Breast epithelium (tissue), 4 donors: ENCODE results near the gene ADPRHL1. TPM values are rescaled to one million over a fixed set of nuclear protein-coding genes. Genes with fewer than 3 reads are reported as not detected.

Experiments
- DNase-seq, 2 donors: peaks; one replicate each; pipeline ENCODE4 v3.0.0-alpha.2; 2019; ENCODE audit warnings: low spot score in 2 of 2
- H3K27ac ChIP-seq, 2 donors: fragments of 200-600 bp; sonication (generic) in 1 of 2; one replicate each; pipeline ENCODE4 v1.5.1; 2016 to 2019; ENCODE audit warnings: mild to moderate bottlenecking in 1 of 2
- H3K27me3 ChIP-seq, 2 donors: fragments of 200-600 bp; sonication (generic) in 1 of 2; one replicate each; pipeline versions ENCODE4 v1.5.1 to v1.6.0; 2017 to 2019; ENCODE audit warnings: control low read depth in 1 of 2, mild to moderate bottlenecking in 1 of 2
- H3K36me3 ChIP-seq: fragments of 200-600 bp; one replicate; pipeline ENCODE4 v1.5.1; 2019
- H3K4me1 ChIP-seq, 2 donors: fragments of 200-600 bp; sonication (generic); one replicate each; pipeline ENCODE4 v1.5.1; 2016 to 2019; ENCODE audit warnings: control low read depth in 1 of 2
- H3K4me3 ChIP-seq, 3 donors: fragments of 200-600 bp; sonication (generic); 1 replicate in 2 of 3; 2 replicates in 1 of 3; pipeline ENCODE4 v1.5.1; 2016 to 2019; ENCODE audit warnings: mild to moderate bottlenecking in 3 of 3, moderate library complexity in 2 of 3
- H3K9me3 ChIP-seq, 2 donors: fragments of 200-600 bp; sonication (generic) in 1 of 2; one replicate each; pipeline ENCODE4 v1.5.1; 2016 to 2019; ENCODE audit warnings: control low read depth in 1 of 2
- POLR2A ChIP-seq: fragments of 450-650 bp; IDR thresholded peaks from one replicate; pipeline ENCODE4 v1.6.1; 2016; ENCODE audit warnings: antibody characterized with exemption, mild to moderate bottlenecking, moderate library complexity
- POLR2AphosphoS5 ChIP-seq, 3 donors: sonication (generic); formaldehyde crosslinking; IDR thresholded peaks; one replicate each; pipeline ENCODE4 v1.6.1; 2017; ENCODE audit warnings: antibody characterized with exemption in 3 of 3
- intact Hi-C: fragments of 100-400 bp; cut with DNase I; formaldehyde crosslinking; loops from one replicate; pipeline ENCODE4 v1.15.1; 2023; ENCODE audit warnings: low total_unique reads
- total RNA-seq, 3 donors: library from RNA; depleted of rRNA; stranded (reverse); fragments of >200 nt; gene quantifications; one replicate each; pipeline ENCODE4 v1.1.0, GENCODE V29; 2016
- TF ChIP-seq, protein P1 (sequence below), 3 donors: fragments of 450-650 bp; IDR thresholded peaks; one replicate each; pipeline ENCODE4 v1.5.1; 2016 to 2017; ENCODE audit warnings: antibody characterized with exemption in 3 of 3, mild to moderate bottlenecking in 3 of 3, moderate library complexity in 3 of 3

The ADPRHL1 gene
- total RNA-seq, 3 donors from 2014 or later, result 1.8 to 2.7 (median 2.0) TPM

DNA sequence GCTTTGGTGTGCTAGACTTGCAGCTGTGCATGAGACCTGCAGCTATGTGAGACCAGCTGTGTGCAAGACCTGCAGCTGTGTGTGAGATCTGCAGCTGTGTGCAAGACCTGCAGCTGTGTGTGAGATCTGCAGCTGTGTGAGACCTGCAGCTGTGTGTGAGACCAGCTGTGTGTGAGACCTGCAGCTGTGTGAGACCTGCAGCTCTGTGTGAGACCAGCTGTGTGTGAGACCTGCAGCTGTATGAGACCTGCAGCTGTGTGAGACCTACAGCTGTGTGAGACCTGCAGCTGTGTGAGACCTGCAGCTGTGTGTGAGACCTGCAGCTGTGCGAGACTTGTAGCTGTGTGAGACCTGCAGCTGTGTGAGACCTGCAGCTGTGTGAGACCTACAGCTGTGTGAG, 43.9 kb upstream of the ADPRHL1 start:
- DNase-seq, result no peak
- H3K36me3 ChIP-seq, result no peaks in the 10 kb centered on the region
- peaks cover 2% of the 10 kb centered on the region in 2 donors for H3K4me1 ChIP-seq
- intact Hi-C loops, result no loop called here
- TF ChIP-seq POLR2AphosphoS5 (IDR thresholded peaks at IDR 0.05) (no peak), POLR2A (no peak)
- TF ChIP-seq, protein P1, sequence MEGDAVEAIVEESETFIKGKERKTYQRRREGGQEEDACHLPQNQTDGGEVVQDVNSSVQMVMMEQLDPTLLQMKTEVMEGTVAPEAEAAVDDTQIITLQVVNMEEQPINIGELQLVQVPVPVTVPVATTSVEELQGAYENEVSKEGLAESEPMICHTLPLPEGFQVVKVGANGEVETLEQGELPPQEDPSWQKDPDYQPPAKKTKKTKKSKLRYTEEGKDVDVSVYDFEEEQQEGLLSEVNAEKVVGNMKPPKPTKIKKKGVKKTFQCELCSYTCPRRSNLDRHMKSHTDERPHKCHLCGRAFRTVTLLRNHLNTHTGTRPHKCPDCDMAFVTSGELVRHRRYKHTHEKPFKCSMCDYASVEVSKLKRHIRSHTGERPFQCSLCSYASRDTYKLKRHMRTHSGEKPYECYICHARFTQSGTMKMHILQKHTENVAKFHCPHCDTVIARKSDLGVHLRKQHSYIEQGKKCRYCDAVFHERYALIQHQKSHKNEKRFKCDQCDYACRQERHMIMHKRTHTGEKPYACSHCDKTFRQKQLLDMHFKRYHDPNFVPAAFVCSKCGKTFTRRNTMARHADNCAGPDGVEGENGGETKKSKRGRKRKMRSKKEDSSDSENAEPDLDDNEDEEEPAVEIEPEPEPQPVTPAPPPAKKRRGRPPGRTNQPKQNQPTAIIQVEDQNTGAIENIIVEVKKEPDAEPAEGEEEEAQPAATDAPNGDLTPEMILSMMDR (IDR thresholded peaks at IDR 0.05), result no peak
- H3K9me3 ChIP-seq, result no peaks in the 10 kb centered on the region
- H3K4me3 ChIP-seq, result no peak overlapping the region
- H3K27ac ChIP-seq, result no peak overlapping the region
- no peaks in the 10 kb centered on the region for H3K27me3 ChIP-seq

DNA sequence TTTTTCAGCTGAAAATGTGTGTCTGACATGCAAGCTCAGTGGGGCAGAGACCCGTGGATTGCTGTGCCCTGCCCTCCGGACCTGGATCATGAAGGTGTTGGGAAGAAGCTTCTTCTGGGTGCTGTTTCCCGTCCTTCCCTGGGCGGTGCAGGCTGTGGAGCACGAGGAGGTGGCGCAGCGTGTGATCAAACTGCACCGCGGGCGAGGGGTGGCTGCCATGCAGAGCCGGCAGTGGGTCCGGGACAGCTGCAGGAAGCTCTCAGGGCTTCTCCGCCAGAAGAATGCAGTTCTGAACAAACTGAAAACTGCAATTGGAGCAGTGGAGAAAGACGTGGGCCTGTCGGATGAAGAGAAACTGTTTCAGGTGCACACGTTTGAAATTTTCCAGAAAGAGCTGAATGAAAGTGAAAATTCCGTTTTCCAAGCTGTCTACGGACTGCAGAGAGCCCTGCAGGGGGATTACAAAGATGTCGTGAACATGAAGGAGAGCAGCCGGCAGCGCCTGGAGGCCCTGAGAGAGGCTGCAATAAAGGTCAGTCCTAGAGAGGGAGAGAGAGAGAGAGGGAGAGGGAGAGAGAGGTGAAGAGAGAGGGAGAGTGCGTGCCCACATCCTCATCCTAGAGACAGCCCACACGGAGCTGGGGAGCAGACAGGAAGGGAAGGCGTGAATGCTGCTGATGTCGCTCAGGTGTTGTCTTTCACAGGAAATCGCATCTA, 42.4 kb upstream of the ADPRHL1 start:
- no peaks in the 10 kb centered on the region for H3K36me3 ChIP-seq
- intact Hi-C loops, result no loop called here
- no peak overlapping the region for H3K27ac ChIP-seq
- TF ChIP-seq, protein P1 (IDR thresholded peaks at IDR 0.05), result no peak
- TF ChIP-seq POLR2AphosphoS5 (IDR thresholded peaks at IDR 0.05) (no peak), POLR2A (no peak)
- H3K4me1 ChIP-seq, result peaks cover 5 to 7% of the 10 kb centered on the region in 2 donors
- no peaks in the 10 kb centered on the region for H3K9me3 ChIP-seq
- no peaks in the 10 kb centered on the region for H3K27me3 ChIP-seq
- DNase-seq, result no peak
- peak overlapping the region in 1 of 3 donors; percentile 7 for H3K4me3 ChIP-seq

DNA sequence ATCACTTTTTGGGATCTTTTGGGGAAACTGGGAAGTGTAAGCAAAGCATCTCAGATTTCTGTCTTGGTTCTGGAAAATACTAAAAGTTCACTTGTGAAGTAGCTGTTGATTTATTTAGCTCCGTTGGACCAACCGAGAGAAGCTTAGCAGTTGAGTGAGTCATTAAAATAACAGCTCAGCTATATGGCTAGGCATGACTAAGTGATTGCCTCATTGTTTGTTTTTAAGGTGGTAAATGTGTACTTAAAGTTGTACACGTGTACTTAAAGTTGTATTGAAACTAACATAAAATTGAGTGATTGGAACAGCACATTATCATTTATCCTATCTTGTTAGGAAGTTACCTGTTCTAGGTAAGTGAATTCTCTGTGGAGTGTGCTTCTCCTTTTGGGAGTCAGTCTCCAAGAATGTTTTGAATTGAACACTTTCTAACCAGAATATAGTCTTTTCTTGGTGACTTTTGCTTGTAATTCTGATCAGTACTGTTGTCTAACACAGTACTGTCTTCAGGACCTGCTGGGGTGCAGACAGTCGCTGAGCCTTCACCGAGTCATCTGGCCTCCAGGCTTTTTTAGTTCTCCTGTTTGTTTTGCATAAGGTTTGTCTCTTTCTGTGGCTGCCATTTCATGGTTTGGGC, 40.1 kb upstream of the ADPRHL1 start:
- TF ChIP-seq POLR2AphosphoS5 (IDR thresholded peaks at IDR 0.05) (no peak), POLR2A (no peak)
- TF ChIP-seq, protein P1 (IDR thresholded peaks at IDR 0.05), result no peak
- H3K4me3 ChIP-seq, result no peak overlapping the region
- peaks cover 7 to 12% of the 10 kb centered on the region in 2 donors for H3K4me1 ChIP-seq
- peak overlapping the region; percentile 16 to 71 for H3K27ac ChIP-seq
- intact Hi-C loops, result no loop called here
- H3K27me3 ChIP-seq, result no peaks in the 10 kb centered on the region
- no peaks in the 10 kb centered on the region for H3K9me3 ChIP-seq
- DNase-seq, result no peak
- no peaks in the 10 kb centered on the region for H3K36me3 ChIP-seq

DNA sequence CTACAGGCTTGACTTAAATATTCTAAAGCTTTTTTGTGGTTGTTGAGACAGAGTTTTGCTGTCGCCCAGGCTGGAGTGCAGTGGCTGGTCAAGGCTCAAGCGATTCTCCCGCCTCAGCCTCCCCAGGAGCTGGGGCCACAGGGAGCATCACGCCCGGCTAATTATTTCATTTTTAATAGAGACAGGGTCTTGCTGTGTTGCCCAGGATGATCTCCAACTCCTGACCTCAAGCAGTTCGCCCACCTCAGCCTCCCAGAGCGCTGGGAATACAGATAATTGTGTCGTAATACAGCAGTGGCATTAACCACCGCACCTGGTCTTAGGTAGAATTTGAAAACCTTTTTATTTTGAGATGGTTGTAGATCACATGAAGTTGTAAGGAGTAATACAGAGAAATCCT, 38.7 kb upstream of the ADPRHL1 start:
- Histone ChIP-seq H3K4me1 (peaks cover 7 to 12% of the 10 kb centered on the region in 2 donors), H3K4me3 (peak overlapping the region; percentile 74 to 93 (median 91)), H3K27ac (peak overlapping the region; percentile 85 to 87), H3K9me3 (no peaks in the 10 kb centered on the region), H3K27me3 (no peaks in the 10 kb centered on the region), H3K36me3 (no peaks in the 10 kb centered on the region)
- no peak for TF ChIP-seq POLR2AphosphoS5 (IDR thresholded peaks at IDR 0.05)
- intact Hi-C loops, result no loop called here
- no peak for DNase-seq

DNA sequence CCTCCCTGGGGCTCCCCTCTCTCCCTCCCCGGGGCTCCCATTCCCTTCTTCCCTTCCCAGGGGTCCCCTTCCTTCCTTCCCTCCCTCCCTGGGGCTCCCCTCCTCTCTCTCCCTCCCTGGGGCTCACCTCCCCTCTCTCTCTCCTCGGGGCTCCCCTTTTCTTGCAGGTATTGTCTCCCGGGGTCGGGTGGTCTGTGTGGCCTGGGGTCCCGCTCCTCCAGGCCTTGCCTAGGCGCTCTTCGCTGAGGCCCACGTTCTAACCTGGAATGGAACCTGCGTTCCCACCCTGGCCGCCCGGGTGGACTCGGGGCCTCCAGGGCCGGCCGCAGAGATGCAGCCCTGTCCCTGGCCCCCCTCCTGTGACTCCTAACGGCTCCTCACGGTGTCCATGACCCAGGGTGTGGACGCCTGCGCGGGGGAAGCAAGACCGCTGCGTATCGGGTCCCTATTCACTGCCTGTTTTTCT, 38.2 kb upstream of the ADPRHL1 start:
- peak overlapping the region; percentile 85 to 87 for H3K27ac ChIP-seq
- no peaks in the 10 kb centered on the region for H3K9me3 ChIP-seq
- TF ChIP-seq, protein P1 (IDR thresholded peaks at IDR 0.05), result no peak
- no peak for TF ChIP-seq POLR2A
- intact Hi-C loops, result no loop called here
- H3K4me3 ChIP-seq, result peak overlapping the region; percentile 74 to 93 (median 91)
- no peaks in the 10 kb centered on the region for H3K36me3 ChIP-seq
- DNase-seq, result no peak
- peaks cover 7 to 12% of the 10 kb centered on the region in 2 donors for H3K4me1 ChIP-seq
- H3K27me3 ChIP-seq, result no peaks in the 10 kb centered on the region
